ELR (cell line): ENCODE results near the gene USP17L22.
"Not testable (repeated sequence)": the region's sequence is repeated elsewhere in the genome, so short reads cannot be mapped to it uniquely, and the experiment has no call there.

Experiments used
- DNase-seq: peaks from one replicate; pipeline ENCODE4 v3.0.0-alpha.2; 2015; ENCODE audit warnings: low read depth

Gene USP17L22, protein sequence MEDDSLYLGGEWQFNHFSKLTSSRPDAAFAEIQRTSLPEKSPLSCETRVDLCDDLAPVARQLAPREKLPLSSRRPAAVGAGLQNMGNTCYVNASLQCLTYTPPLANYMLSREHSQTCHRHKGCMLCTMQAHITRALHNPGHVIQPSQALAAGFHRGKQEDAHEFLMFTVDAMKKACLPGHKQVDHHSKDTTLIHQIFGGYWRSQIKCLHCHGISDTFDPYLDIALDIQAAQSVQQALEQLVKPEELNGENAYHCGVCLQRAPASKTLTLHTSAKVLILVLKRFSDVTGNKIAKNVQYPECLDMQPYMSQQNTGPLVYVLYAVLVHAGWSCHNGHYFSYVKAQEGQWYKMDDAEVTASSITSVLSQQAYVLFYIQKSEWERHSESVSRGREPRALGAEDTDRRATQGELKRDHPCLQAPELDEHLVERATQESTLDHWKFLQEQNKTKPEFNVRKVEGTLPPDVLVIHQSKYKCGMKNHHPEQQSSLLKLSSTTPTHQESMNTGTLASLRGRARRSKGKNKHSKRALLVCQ

DNA sequence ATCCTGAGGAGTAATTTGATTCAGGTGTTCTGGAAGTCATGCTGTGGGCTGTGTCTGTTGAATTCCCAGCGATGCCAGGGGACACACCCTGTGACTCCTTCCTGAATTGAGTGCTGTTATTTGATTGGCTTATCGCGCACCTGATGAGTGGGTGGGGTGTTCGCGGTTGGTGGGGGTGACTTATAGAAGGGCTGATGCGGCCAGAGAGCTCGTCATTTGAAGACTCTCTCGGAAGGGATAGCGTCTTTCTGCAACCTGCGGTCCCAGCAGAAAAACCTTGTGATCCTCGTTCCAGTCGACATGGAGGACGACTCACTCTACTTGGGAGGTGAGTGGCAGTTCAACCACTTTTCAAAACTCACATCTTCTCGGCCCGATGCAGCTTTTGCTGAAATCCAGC lies at the start of gene USP17L22:
Gene USP17L22, plus strand, starts transcription at position 301 of the 400 bp plus-strand sequence. Its CDS starts 0 bp downstream, at position 301.
- DNase-seq: not testable (repeated sequence)

- not testable (repeated sequence) for DNase-seq
These were observed 47.6 kb upstream of the USP17L22 start, which contains the start of gene USP17L12 for GRCh38 chr4:9219852-9220251. Gene USP17L12, plus strand, starts transcription at chr4:9220152. Its CDS starts 0 bp downstream, at chr4:9220152.

- DNase-seq: not testable (repeated sequence)
These were observed 42.8 kb upstream of the USP17L22 start, which contains the start of gene USP17L13 for GRCh38 chr4:9224596-9224995. Gene USP17L13, plus strand, starts transcription at chr4:9224896. Its CDS starts 0 bp downstream, at chr4:9224896.

GRCh38 chr4:9230249-9230648 lies 37.2 kb upstream of the USP17L22 start:
- DNase-seq: not testable (repeated sequence)

DNA sequence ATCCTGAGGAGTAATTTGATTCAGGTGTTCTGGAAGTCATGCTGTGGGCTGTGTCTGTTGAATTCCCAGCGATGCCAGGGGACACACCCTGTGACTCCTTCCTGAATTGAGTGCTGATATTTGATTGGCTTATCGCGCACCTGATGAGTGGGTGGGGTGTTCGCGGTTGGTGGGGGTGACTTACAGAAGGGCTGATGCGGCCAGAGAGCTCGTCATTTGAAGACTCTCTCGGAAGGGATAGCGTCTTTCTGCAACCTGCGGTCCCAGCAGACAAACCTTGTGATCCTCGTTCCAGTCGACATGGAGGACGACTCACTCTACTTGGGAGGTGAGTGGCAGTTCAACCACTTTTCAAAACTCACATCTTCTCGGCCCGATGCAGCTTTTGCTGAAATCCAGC lies 33.3 kb upstream of the USP17L22 start, which contains the start of gene USP17L15:
Gene USP17L15, plus strand, starts transcription at position 301 of the 400 bp plus-strand sequence. Its CDS starts 0 bp downstream, at position 301.
- DNase-seq: not testable (repeated sequence)

GRCh38 chr4:9238461-9238860 lies 29.0 kb upstream of the USP17L22 start:
- DNase-seq: not testable (repeated sequence)

DNA sequence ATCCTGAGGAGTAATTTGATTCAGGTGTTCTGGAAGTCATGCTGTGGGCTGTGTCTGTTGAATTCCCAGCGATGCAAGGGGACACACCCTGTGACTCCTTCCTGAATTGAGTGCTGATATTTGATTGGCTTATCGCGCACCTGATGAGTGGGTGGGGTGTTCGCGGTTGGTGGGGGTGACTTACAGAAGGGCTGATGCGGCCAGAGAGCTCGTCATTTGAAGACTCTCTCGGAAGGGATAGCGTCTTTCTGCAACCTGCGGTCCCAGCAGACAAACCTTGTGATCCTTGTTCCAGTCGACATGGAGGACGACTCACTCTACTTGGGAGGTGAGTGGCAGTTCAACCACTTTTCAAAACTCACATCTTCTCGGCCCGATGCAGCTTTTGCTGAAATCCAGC lies 23.8 kb upstream of the USP17L22 start, which contains the start of gene USP17L17:
Gene USP17L17, plus strand, starts transcription at position 301 of the 400 bp plus-strand sequence. Its CDS starts 0 bp downstream, at position 301.
- not testable (repeated sequence) for DNase-seq

DNA sequence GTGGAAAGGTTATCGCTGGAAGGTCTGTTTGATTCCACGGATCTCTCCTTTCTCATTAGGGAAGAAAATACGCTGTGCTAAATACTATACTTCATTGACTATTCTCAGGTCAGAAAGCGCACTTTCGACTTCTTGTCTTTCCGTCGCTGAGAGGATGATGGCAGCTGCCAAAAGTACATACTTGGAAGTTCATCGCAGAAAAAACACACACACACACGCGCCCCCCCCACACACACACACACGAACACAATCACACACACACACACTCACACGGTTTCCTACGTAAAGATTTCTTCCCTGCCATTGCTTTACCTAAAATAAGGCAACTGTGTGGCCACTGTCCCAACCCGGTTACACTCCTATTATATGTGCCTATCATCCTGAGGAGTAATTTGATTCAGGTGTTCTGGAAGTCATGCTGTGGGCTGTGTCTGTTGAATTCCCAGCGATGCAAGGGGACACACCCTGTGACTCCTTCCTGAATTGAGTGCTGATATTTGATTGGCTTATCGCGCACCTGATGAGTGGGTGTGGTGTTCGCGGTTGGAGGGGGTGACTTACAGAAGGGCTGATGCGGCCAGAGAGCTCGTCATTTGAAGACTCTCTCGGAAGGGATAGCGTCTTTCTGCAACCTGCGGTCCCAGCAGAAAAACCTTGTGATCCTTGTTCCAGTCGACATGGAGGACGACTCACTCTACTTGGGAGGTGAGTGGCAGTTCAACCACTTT lies 19.3 kb upstream of the USP17L22 start, which contains the start of gene USP17L18:
Gene USP17L18, plus strand, starts transcription at position 678 of the 728 bp plus-strand sequence. Its CDS starts 0 bp downstream, at position 678.
- peak; percentile 0 for DNase-seq

DNA sequence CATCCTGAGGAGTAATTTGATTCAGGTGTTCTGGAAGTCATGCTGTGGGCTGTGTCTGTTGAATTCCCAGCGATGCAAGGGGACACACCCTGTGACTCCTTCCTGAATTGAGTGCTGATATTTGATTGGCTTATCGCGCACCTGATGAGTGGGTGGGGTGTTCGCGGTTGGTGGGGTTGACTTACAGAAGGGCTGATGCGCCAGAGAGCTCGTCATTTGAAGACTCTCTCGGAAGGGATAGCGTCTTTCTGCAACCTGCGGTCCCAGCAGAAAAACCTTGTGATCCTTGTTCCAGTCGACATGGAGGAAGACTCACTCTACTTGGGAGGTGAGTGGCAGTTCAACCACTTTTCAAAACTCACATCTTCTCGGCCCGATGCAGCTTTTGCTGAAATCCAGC lies 14.3 kb upstream of the USP17L22 start, which contains the start of gene USP17L19:
Gene USP17L19, plus strand, starts transcription at position 301 of the 400 bp plus-strand sequence. Its CDS starts 0 bp downstream, at position 301.
- DNase-seq: not testable (repeated sequence)

- DNase-seq: not testable (repeated sequence)
These were observed 9.6 kb upstream of the USP17L22 start, which contains the start of gene USP17L20 for GRCh38 chr4:9257824-9258223. Gene USP17L20, plus strand, starts transcription at chr4:9258124. Its CDS starts 0 bp downstream, at chr4:9258124.

- not testable (repeated sequence) for DNase-seq
These were observed 4.8 kb upstream of the USP17L22 start, which contains the start of gene USP17L21 for GRCh38 chr4:9262572-9262971. Gene USP17L21, plus strand, starts transcription at chr4:9262872. Its CDS starts 0 bp downstream, at chr4:9262872.

DNA sequence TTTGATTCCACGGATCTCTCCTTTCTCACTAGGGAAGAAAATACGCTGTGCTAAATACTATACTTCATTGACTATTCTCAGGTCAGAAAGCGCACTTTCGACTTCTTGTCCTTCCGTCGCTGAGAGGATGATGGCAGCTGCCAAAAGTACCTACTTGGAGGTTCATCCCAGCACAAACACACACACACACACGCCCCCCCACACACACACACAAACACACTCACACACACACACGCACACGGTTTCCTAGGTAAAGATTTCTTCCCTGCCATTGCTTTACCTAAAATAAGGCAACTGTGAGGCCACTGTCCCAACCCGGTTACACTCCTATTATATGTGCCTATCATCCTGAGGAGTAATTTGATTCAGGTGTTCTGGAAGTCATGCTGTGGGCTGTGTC lies 4.3 kb downstream of the USP17L22 start:
- DNase-seq: not testable (repeated sequence)
